Esophagus muscularis mucosa (tissue), 4 donors: ENCODE measurements around the gene ANKS1B. TPM values are rescaled to one million over a fixed set of nuclear protein-coding genes. Genes with fewer than 3 reads are reported as not detected.

ENCODE experiments used
- DNase-seq: peaks from one replicate; pipeline ENCODE4 v3.0.0-alpha.2; 2017; ENCODE audit errors: extremely low spot score
- H3K27ac ChIP-seq, 4 donors: fragments of 200-600 bp; sonication (generic); replicated peaks in 1 of 4; 1 replicate in 3 of 4; 2 replicates in 1 of 4; pipeline ENCODE4 v1.5.1; 2016 to 2019; ENCODE audit warnings: mild to moderate bottlenecking in 1 of 4
- H3K27me3 ChIP-seq, 4 donors: fragments of 200-600 bp; sonication (generic); one replicate each; pipeline versions ENCODE4 v1.5.1 to v1.6.0; 2016 to 2019
- H3K36me3 ChIP-seq, 4 donors: fragments of 200-600 bp; sonication (generic); one replicate each; pipeline ENCODE4 v1.5.1; 2016 to 2019
- H3K4me1 ChIP-seq, 4 donors: fragments of 200-600 bp; sonication (generic); one replicate each; pipeline ENCODE4 v1.5.1; 2016 to 2019
- H3K4me3 ChIP-seq, 4 donors: fragments of 200-600 bp; sonication (generic); 1 replicate in 2 of 4; 2 replicates in 2 of 4; pipeline ENCODE4 v1.5.1; 2016 to 2019; ENCODE audit warnings: mild to moderate bottlenecking in 4 of 4, moderate library complexity in 1 of 4
- H3K9me3 ChIP-seq, 4 donors: fragments of 200-600 bp; sonication (generic); 1 replicate in 3 of 4; 2 replicates in 1 of 4; pipeline ENCODE4 v1.5.1; 2016 to 2019
- EP300 ChIP-seq: sonication (generic); formaldehyde crosslinking; IDR thresholded peaks from one replicate; pipeline ENCODE4 v1.6.1; 2017; ENCODE audit warnings: antibody characterized with exemption
- POLR2A ChIP-seq: fragments of 450-650 bp; IDR thresholded peaks from one replicate; pipeline ENCODE4 v1.6.1; 2017; ENCODE audit warnings: antibody characterized with exemption, moderate library complexity, mild to moderate bottlenecking, low read depth
- POLR2AphosphoS5 ChIP-seq, 2 donors: sonication (generic); formaldehyde crosslinking; IDR thresholded peaks; one replicate each; pipeline ENCODE4 v1.6.1; 2017; ENCODE audit warnings: antibody characterized with exemption in 2 of 2
- WGBS: methylation state at CpG from one replicate; pipeline ENCODE4 v1.1.5; 2018; 5-methylcytosine and 5-hydroxymethylcytosine counted together
- intact Hi-C: fragments of 100-400 bp; cut with DNase I; formaldehyde crosslinking; loops from one replicate; pipeline ENCODE4 v1.15.1; 2023
- total RNA-seq, 4 donors: library from RNA; depleted of rRNA; stranded (reverse); fragments of >200 nt; gene quantifications; one replicate each; pipeline versions ENCODE4 v1.1.0 to v1.2.1, GENCODE V29; 2016
- TF ChIP-seq, protein P1 (sequence below), 3 experiments: fragments of 200-600 bp in 2 of 3; fragments of 450-650 bp in 1 of 3; sonication (generic) in 2 of 3; IDR thresholded peaks; one replicate each; pipeline ENCODE4 v1.5.1; 2017 to 2019; ENCODE audit warnings: antibody characterized with exemption in 3 of 3, mild to moderate bottlenecking in 2 of 3, moderate library complexity in 1 of 3

The ANKS1B gene
- total RNA-seq, 4 donors from 2014 or later: 20.4 to 28.7 (median 21.6) TPM

DNA sequence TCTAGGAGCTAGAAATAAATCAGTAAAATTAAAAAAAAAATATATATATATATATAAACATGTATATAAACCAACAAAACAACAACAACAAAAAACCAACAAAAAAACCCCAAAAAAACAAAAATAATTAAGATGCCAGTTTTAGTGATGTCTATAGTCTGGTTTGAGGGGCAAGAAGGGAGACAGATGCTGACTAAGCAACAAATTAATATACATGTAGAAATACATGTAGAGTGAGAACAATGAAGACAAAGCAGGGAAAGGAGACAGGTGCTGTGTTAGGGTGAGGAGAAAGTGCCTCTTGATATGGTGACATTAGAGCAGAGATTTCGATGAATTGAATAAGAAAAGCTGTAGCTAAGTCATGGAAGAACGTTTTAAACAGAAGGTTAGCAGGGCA, 861.8 kb downstream of the ANKS1B start:
- H3K9me3 ChIP-seq: no peaks in the 10 kb centered on the region
- H3K27me3 ChIP-seq: no peaks in the 10 kb centered on the region
- H3K27ac ChIP-seq: no peak overlapping the region
- DNase-seq: no peak
- H3K36me3 ChIP-seq: no peaks in the 10 kb centered on the region
- WGBS: 24% methylated on average over 2 of the region's 2 CpGs
- no peaks in the 10 kb centered on the region for H3K4me1 ChIP-seq
- intact Hi-C loops: no loop called here
- TF ChIP-seq POLR2AphosphoS5 (IDR thresholded peaks at IDR 0.05): no peak
- TF ChIP-seq, protein P1, sequence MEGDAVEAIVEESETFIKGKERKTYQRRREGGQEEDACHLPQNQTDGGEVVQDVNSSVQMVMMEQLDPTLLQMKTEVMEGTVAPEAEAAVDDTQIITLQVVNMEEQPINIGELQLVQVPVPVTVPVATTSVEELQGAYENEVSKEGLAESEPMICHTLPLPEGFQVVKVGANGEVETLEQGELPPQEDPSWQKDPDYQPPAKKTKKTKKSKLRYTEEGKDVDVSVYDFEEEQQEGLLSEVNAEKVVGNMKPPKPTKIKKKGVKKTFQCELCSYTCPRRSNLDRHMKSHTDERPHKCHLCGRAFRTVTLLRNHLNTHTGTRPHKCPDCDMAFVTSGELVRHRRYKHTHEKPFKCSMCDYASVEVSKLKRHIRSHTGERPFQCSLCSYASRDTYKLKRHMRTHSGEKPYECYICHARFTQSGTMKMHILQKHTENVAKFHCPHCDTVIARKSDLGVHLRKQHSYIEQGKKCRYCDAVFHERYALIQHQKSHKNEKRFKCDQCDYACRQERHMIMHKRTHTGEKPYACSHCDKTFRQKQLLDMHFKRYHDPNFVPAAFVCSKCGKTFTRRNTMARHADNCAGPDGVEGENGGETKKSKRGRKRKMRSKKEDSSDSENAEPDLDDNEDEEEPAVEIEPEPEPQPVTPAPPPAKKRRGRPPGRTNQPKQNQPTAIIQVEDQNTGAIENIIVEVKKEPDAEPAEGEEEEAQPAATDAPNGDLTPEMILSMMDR (IDR thresholded peaks at IDR 0.05): no peak
- TF ChIP-seq POLR2A: no peak
- H3K4me3 ChIP-seq: no peak overlapping the region

DNA sequence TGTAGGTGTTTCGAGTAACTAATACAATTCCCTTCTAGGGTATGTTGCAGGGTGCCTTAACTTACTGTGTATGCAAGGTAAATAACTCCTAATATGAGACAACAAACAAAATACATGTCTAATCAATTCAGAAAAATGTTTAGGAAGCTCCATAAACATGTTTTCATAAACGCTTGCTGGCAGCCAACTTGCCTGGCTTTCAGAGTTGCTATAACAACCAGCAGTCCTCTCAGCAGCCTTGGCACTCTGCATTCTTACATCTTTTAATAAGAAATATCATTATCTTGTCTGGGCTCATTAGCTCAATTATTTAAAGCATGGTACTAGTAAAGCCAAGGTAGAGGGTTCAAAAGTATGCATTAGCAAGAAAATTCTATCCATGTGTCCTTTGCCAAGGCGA, 862.2 kb downstream of the ANKS1B start:
- DNase-seq: no peak
- 90% methylated on average over 3 of the region's 3 CpGs for WGBS
- no peaks in the 10 kb centered on the region for H3K36me3 ChIP-seq
- no peak overlapping the region for H3K4me3 ChIP-seq
- H3K27me3 ChIP-seq: no peaks in the 10 kb centered on the region
- H3K9me3 ChIP-seq: no peaks in the 10 kb centered on the region
- intact Hi-C loops: no loop called here
- no peak overlapping the region for H3K27ac ChIP-seq
- H3K4me1 ChIP-seq: no peaks in the 10 kb centered on the region
- TF ChIP-seq POLR2AphosphoS5 (IDR thresholded peaks at IDR 0.05) (no peak), EP300 (no peak), POLR2A (no peak)
- TF ChIP-seq, protein P1 (IDR thresholded peaks at IDR 0.05): no peak

DNA sequence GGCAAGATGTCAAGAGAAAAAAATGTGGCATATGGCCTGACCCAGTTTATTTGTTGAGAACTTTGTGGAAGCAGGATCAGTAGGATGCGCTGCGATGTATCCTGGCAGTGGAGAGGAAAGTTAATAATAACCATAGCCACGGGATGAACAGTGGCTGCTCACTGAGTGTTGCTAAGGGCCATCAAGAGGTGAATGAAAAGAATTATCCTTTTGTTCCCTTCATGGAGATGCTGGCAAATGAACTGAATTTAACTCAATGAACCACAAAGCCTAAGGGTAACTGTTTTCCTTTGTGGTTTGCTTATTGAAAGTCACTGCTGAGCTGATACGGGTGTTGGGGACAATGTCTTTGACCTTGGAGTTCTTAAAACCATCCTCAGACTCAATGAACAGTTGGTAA, 863.2 kb downstream of the ANKS1B start:
- Histone ChIP-seq H3K27me3 (no peaks in the 10 kb centered on the region), H3K9me3 (no peaks in the 10 kb centered on the region), H3K36me3 (no peaks in the 10 kb centered on the region), H3K27ac (no peak overlapping the region), H3K4me1 (no peaks in the 10 kb centered on the region), H3K4me3 (no peak overlapping the region)
- TF ChIP-seq POLR2A: no peak
- TF ChIP-seq POLR2AphosphoS5 (IDR thresholded peaks at IDR 0.05): no peak
- TF ChIP-seq EP300: no peak
- TF ChIP-seq, protein P1 (IDR thresholded peaks at IDR 0.05): no peak
- no peak for DNase-seq
- intact Hi-C loops: no loop called here
- WGBS: 78% methylated on average over 4 of the region's 4 CpGs

DNA sequence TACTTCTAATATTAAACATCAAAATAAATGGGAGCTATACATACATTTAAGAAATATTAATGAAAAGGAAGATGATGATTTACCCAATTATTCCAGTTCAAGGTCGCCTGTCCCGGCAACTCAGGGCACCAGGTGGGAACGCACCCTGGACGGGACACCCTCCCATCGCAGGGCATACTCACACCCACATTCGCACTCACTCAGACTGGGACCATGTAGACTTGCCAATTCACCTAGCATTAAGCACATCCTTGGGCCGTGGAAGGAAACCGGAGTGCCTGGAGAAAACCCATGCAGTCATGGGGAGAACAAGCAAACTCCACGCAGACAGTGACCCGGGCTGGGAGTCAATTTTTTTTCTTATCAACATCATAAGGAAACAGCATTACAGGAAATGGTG, 864.8 kb downstream of the ANKS1B start:
- Histone ChIP-seq H3K4me1 (no peaks in the 10 kb centered on the region), H3K27ac (no peak overlapping the region), H3K36me3 (no peaks in the 10 kb centered on the region), H3K27me3 (no peaks in the 10 kb centered on the region), H3K9me3 (no peaks in the 10 kb centered on the region), H3K4me3 (no peak overlapping the region)
- WGBS: 86% methylated on average over 10 of the region's 10 CpGs
- no peak for TF ChIP-seq EP300
- TF ChIP-seq POLR2AphosphoS5 (IDR thresholded peaks at IDR 0.05): no peak
- TF ChIP-seq, protein P1 (IDR thresholded peaks at IDR 0.05): no peak
- no peak for TF ChIP-seq POLR2A
- intact Hi-C loops: no loop called here
- DNase-seq: no peak

DNA sequence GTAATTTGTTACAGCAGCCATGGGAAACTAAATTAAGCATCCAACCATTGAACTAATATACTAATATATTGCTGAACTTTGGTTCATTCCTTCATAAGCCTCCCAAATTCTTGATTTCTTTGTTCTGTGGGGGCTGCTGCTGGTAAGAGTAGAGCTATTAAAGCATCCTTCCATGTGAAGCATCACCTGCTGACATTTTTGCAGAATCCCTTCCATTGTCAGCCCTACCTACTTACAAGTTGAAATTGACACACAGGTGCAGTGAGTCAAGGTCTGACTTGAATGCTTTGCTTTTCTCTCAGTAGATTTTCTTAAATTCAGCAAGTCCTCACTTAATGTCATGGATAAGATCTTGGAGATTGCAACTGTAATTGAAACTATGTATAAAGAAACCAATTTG, 865.3 kb downstream of the ANKS1B start:
- Histone ChIP-seq H3K4me1 (no peaks in the 10 kb centered on the region), H3K27ac (no peak overlapping the region), H3K27me3 (no peaks in the 10 kb centered on the region), H3K9me3 (no peaks in the 10 kb centered on the region), H3K36me3 (no peaks in the 10 kb centered on the region), H3K4me3 (no peak overlapping the region)
- DNase-seq: no peak
- TF ChIP-seq EP300 (no peak), POLR2A (no peak), POLR2AphosphoS5 (IDR thresholded peaks at IDR 0.05) (no peak)
- TF ChIP-seq, protein P1 (IDR thresholded peaks at IDR 0.05): no peak
- intact Hi-C loops: no loop called here
